Small intestine (tissue), 7 donors: Measurements from ENCODE around the gene RAPGEF4. TPM values are rescaled to one million over a fixed set of nuclear protein-coding genes. Genes with fewer than 3 reads are reported as not detected.

Source experiments
- DNase-seq, 2 donors: peaks; one replicate each; pipeline versions ENCODE4 v3.0.0 to v3.0.0-alpha.2; 2013
- FAIRE-seq: peaks from 2 replicates; lab custom pipeline; 2012; peaks lifted over from hg19 to GRCh38; lab: Jason Lieb, UNC
- H3K27ac ChIP-seq, 3 donors: one replicate each; pipeline ENCODE4 v1.5.1; 2013; ENCODE audit warnings: low read length in 2 of 3, mild to moderate bottlenecking in 2 of 3, control low read depth in 1 of 3, inconsistent platforms in 1 of 3, low read depth in 1 of 3, moderate library complexity in 1 of 3
- H3K27me3 ChIP-seq, 3 donors: one replicate each; pipeline ENCODE4 v1.6.1; 2013; ENCODE audit warnings: low read length in 3 of 3, inconsistent platforms in 1 of 3; ENCODE audit not compliant: control insufficient read depth in 3 of 3, insufficient read depth in 3 of 3
- H3K36me3 ChIP-seq, 3 donors: one replicate each; pipeline ENCODE4 v1.6.1; 2013; ENCODE audit warnings: low read length in 3 of 3, inconsistent platforms in 1 of 3, low read depth in 1 of 3, mild to moderate bottlenecking in 1 of 3, moderate library complexity in 1 of 3; ENCODE audit not compliant: control insufficient read depth in 3 of 3, insufficient read depth in 2 of 3
- H3K4me1 ChIP-seq, 3 donors: one replicate each; pipeline ENCODE4 v1.6.1; 2013; ENCODE audit warnings: low read length in 2 of 3, inconsistent platforms in 1 of 3, low read depth in 1 of 3, mild to moderate bottlenecking in 1 of 3, moderate library complexity in 1 of 3; ENCODE audit not compliant: control insufficient read depth in 3 of 3, insufficient read depth in 2 of 3
- H3K4me3 ChIP-seq, 3 donors: one replicate each; pipeline ENCODE4 v1.5.1; 2013; ENCODE audit warnings: low read length in 3 of 3, control low read depth in 1 of 3, inconsistent platforms in 1 of 3, low read depth in 1 of 3, mild to moderate bottlenecking in 1 of 3, moderate library complexity in 1 of 3
- H3K9me3 ChIP-seq, 2 donors: one replicate each; pipeline ENCODE4 v1.6.1; 2013; ENCODE audit warnings: low read depth in 1 of 2, low read length in 1 of 2; ENCODE audit not compliant: control insufficient read depth in 2 of 2, insufficient read depth in 1 of 2
- whole genome bisulfite sequencing, 3 donors: extraction: QIAGEN DNeasy Blood & Tissue Kit; methylation state at CpG; one replicate each; pipeline ENCODE4 v1.1.7; 2013; 5-methylcytosine and 5-hydroxymethylcytosine counted together
- polyA plus RNA-seq, 4 donors: library from polyadenylated mRNA; stranded (reverse) in 3 of 4; unstranded in 1 of 4; fragments of 200-250 nt in 3 of 4; fragments of 120-200 nt in 1 of 4; gene quantifications; one replicate each; pipeline versions ENCODE4 v1.2.1 to v1.2.3, GENCODE V29; 2013
- donor health status: healthy with polysubstance abuse.
- donor health status: control.
- donor health status: control.
- donor health status: Bipolar disorder and iron deficiency.
- donor health status: healthy.

RAPGEF4 gene
- polyA plus RNA-seq, 4 donors, result 0.45 to 7.2 (median 3.4) TPM

DNA sequence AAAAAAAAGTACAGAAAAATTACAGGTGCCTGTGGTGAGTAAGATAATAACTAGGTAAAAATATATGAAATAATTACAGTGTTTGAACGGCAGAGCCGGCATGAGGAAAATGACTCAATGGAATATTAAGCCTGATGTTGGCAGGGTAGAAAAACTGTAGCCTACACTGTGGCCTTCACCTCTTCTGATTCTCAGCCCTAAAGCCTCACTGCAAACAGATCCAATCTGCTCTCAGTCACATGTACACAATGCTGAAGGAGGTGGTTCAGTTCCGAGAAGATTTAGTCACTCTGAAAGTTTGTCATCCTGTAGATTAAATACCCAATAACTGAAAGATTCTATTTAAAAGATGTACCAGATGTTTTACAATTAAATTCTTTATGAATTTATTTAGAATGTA lies 273.1 kb downstream of the RAPGEF4 start:
- Histone ChIP-seq H3K4me3 (no peak overlapping the region), H3K27me3 (no peaks in the 10 kb centered on the region), H3K36me3 (no peaks in the 10 kb centered on the region), H3K27ac (no peak overlapping the region), H3K4me1 (no peaks in the 10 kb centered on the region), H3K9me3 (peaks cover 0 to 1% of the 10 kb centered on the region in 2 donors)
- no peak for DNase-seq
- FAIRE-seq, result no peak
- WGBS, 3 donors, result 82 to 89% (median 88%) methylated on average over 3 of the region's 3 CpGs

DNA sequence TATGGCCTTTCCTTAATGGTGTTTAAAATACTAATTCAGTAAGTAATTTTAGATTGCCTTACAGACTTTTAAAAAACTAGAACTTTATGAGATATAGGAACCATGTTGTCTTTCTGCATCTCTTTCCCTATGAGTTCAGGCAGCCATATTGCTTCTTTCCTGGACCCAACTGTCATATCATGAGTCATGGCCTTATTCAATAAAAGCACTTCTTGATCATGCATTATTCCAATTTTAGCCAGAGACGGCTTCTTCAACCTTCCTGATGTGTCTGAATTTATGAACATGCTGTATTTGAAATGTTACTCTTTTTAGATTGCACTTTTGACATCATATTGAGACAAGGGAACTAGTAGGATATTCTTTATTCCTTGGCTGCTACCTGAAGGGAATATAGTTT lies 274.6 kb downstream of the RAPGEF4 start:
- WGBS, 3 donors, result 83 to 86% (median 85%) methylated on average over 1 of the region's 1 CpG
- DNase-seq (no peak), FAIRE-seq (no peak)
- Histone ChIP-seq H3K27ac (no peak overlapping the region), H3K36me3 (no peaks in the 10 kb centered on the region), H3K4me3 (no peak overlapping the region), H3K27me3 (no peaks in the 10 kb centered on the region), H3K9me3 (peaks cover 0 to 1% of the 10 kb centered on the region in 2 donors), H3K4me1 (no peaks in the 10 kb centered on the region)

DNA sequence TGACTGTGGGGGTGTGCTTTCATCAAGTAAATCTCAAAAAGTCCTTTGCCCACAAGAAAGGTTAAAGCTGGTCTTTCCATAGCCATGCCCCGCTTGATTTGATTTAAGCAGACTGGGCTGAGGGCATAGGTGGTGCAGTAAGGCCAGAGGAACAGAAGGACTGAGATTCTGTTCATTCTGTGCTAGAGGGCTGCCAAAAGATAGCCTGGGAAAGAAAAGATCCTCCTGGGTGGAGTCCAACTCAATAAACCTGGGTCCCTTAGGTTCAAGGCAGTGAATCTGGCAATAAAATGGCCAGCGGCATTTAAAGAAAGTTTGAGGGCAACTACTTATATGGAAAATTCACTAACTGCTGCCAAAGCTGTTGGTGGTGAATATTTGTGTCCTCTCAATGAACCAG lies 280.8 kb downstream of the RAPGEF4 start:
- Histone ChIP-seq H3K36me3 (peaks cover 0 to 2% (median 0%) of the 10 kb centered on the region in 3 donors), H3K4me3 (no peak overlapping the region), H3K4me1 (no peaks in the 10 kb centered on the region), H3K27me3 (no peaks in the 10 kb centered on the region), H3K9me3 (peaks cover 0 to 1% of the 10 kb centered on the region in 2 donors), H3K27ac (no peak overlapping the region)
- WGBS, 3 donors, result 66 to 89% (median 66%) methylated on average over 2 of the region's 2 CpGs
- FAIRE-seq, result no peak
- DNase-seq, result no peak

DNA sequence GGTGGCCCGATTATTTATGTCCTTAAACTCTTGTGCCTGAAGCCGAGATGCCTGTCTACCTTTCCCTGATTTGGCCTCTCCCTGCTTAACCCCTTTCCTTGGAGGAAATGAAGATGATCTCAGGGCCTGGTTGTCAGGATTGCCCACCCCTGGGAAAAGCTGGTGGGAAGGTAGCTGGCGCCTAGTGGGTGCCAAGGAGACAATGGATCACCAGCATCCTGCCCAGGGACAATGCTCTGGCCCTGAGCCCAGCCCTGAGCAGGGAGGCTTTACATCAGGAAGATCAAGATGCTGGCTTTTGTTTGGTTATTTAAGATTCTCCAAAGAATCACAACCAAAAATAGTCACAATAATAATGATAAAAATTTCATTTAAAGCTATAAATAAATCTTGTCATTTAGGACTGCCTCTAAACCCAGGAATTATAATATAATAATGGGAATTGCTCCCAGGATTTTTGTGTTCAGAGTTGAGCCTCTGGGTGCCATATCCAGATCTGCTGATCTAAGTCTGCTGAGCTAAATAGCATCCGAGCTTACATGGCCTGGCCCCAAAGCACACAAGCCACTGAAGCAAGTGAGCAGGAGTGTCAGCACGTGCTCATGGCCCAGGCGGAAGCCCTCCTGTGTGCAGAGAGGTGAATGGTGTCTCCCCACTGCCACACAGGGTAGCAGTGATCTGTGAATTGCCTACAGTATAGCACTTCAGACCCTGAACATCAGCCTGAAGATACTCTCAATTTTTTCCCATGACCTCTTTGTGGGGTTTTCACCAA lies 282.2 kb downstream of the RAPGEF4 start:
- no peak for DNase-seq
- Histone ChIP-seq H3K36me3 (peaks cover 0 to 6% (median 0%) of the 10 kb centered on the region in 3 donors), H3K9me3 (no peaks in the 10 kb centered on the region), H3K4me3 (no peak overlapping the region), H3K4me1 (no peaks in the 10 kb centered on the region), H3K27ac (no peak overlapping the region), H3K27me3 (no peaks in the 10 kb centered on the region)
- FAIRE-seq, result no peak
- WGBS, 3 donors, result 75 to 88% (median 82%) methylated on average over 6 of the region's 6 CpGs

DNA sequence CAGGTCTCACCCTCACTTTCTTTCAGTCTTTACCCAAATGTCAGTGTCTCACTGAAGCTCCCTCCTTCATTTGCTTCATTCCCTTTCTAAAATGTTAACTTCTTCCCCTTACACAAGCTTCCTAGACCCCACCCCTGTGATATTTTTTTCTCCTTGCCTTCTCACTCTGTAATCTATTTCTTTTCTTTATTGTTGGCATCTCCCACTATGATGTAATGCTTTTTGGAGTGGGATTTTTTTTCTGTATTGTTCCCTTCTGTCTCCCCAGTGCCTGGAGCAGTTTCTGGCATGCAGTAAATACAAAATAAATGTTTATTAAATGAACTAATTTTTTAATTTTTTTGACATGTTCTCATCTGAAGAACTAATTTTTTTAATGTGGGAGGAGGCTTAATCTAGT lies 284.1 kb downstream of the RAPGEF4 start:
- Histone ChIP-seq H3K27me3 (no peaks in the 10 kb centered on the region), H3K4me3 (no peak overlapping the region)
- no peak for FAIRE-seq

DNA sequence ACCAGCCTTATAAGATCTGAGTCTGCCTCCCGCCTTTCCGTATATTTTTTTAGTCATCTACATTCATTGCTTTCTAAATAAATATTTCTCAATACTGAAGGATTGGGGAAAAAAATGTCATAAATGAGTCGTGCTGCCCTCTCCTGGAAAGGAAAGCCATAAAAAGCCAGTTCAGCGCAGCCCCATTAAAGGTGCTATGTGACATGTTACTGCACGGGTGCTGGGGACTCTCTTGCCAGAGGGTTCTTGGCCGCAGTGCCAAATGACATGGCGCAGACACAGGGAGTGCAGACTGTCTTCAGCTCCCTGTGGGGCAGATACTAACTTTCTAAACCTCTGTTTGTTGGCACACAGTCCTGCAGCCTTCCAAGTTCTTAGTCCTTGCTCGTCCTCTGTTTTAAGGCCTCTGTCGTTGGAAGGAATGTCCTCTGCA lies 286.3 kb downstream of the RAPGEF4 start:
- H3K36me3 ChIP-seq, result peaks cover 0 to 6% (median 0%) of the 10 kb centered on the region in 3 donors
- no peak for DNase-seq
- no peaks in the 10 kb centered on the region for H3K27me3 ChIP-seq
- WGBS, 3 donors, result 41 to 66% (median 58%) methylated on average over 9 of the region's 9 CpGs
- no peak for FAIRE-seq
- no peaks in the 10 kb centered on the region for H3K4me1 ChIP-seq
- no peak overlapping the region for H3K4me3 ChIP-seq
- H3K9me3 ChIP-seq, result no peaks in the 10 kb centered on the region
- H3K27ac ChIP-seq, result no peak overlapping the region

More for the DNA sequence above, 284.1 kb downstream of the RAPGEF4 start:
- H3K36me3 ChIP-seq, result peaks cover 0 to 6% (median 0%) of the 10 kb centered on the region in 3 donors
- no peak for DNase-seq
- H3K9me3 ChIP-seq, result no peaks in the 10 kb centered on the region
- no peaks in the 10 kb centered on the region for H3K4me1 ChIP-seq
- no peak overlapping the region for H3K27ac ChIP-seq

DNA sequence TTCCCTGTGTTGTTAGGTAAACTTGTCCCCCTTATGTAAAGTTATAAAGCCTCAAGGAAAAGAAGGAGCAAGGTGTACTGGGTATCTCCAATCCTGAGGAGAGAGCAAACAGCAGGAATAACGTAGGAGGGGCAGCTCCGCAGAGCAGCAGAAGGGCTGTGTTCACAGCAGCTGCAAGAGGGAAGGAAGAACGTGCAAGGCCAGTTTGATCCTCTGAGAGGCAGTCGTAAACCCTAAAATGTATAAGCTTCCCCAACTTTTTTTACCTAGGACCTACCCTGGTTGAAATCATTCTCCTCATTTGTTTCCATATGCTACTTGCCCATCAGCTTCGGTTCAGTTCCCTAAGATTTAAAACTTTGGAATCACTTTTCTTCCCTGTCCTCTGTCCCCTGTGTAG lies 288.1 kb downstream of the RAPGEF4 start:
- WGBS, 3 donors, result 82 to 89% (median 87%) methylated on average over 5 of the region's 5 CpGs
- no peaks in the 10 kb centered on the region for H3K9me3 ChIP-seq
- no peak for DNase-seq
- no peak for FAIRE-seq
- H3K4me1 ChIP-seq, result peaks cover 0 to 11% (median 2%) of the 10 kb centered on the region in 3 donors
- H3K27me3 ChIP-seq, result no peaks in the 10 kb centered on the region
- no peak overlapping the region for H3K27ac ChIP-seq
- peaks cover 0 to 3% (median 0%) of the 10 kb centered on the region in 3 donors for H3K36me3 ChIP-seq
- no peak overlapping the region for H3K4me3 ChIP-seq

DNA sequence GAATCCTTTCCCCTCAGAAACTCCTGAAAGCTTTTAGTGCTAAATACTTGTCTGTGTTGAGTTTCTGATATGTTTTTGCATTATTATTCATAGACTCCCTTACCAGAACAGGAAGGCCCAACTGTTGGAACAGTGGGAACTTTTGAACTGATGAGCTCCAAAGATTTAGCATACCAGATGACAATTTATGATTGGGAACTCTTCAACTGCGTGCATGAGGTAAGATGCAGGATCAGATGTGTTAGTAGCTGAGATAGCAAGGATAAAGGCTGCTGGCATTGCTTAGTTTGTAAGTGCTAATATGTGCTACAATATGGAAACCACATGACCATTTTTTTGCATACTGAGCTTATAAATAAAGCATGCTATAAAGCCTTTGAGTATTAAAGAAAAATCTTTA lies 290.8 kb downstream of the RAPGEF4 start:
- FAIRE-seq (no peak), DNase-seq (no peak)
- Histone ChIP-seq H3K9me3 (no peaks in the 10 kb centered on the region), H3K36me3 (peaks cover 0 to 3% (median 0%) of the 10 kb centered on the region in 3 donors), H3K27me3 (no peaks in the 10 kb centered on the region), H3K4me1 (peaks cover 0 to 15% (median 2%) of the 10 kb centered on the region in 3 donors), H3K4me3 (no peak overlapping the region), H3K27ac (no peak overlapping the region)
- WGBS, 3 donors, result 91 to 100% (median 92%) methylated on average over 1 of the region's 1 CpG
